ENCODE results near the gene BHMT2. TPM values are rescaled to one million over a fixed set of nuclear protein-coding genes. Genes with fewer than 3 reads are reported as not detected.

BHMT2 gene
- total and polyA plus RNA-seq, 10 of the 15 experiments (the other 5 are each of a cell fraction or from before 2014, with no cell fraction given) = not detected

DNA sequence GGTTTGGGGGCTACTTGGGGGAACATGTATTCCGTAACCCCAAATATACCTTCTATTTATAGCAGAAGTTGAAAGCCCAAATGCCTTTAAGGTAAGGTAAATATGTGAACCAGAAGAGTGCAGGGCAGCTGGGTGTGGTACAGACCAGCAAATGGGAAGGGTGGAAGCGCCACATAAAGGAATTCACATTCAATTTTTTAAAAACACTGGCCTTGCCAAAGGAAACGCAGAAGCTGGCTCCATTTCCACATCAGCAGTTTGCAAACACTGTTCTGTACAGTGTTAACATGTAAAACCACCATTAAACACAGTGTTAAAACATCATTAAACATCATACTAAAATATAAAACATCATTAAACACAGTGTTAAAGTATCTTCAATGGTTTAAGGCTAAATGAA is 38.5 kb downstream of the BHMT2 start:
- RAD21 ChIA-PET (ENCODE audit: unreplicated experiment) = interaction anchor here (0.6 to 2.7 kb wide), 2 partner anchors 25 to 83 kb away, joined by 3 to 11 read pairs; no protein-coding TSS in a partner anchor
- POLR2A ChIA-PET = no interaction called here
- FAIRE-seq = no peak
- CTCF ChIA-PET = interaction anchor here (1.5 to 5.7 kb wide), 2 partner anchors 86 to 126 kb away, joined by 3 to 84 read pairs; no protein-coding TSS in a partner anchor
- H3K79me2 ChIP-seq (ENCODE audit: control insufficient read depth, insufficient read depth, low read length) = no peaks in the 10 kb centered on the region
- no peak for DNase-seq (ENCODE audit: low read depth, low spot score)
- H3K4me3 ChIP-seq = no peak overlapping the region
- H3K27ac ChIP-seq (ENCODE audit: control insufficient read depth, insufficient read depth) = no peak overlapping the region
- H3K4me2 ChIP-seq (ENCODE audit: control insufficient read depth, insufficient read depth) = no peak overlapping the region
- H2AFZ ChIP-seq (ENCODE audit: control insufficient read depth, low read depth, low read length) = no peak overlapping the region
- in situ Hi-C loops (cut with MboI) (no loop called here), intact Hi-C loops (cut with micrococcal nuclease; ENCODE audit: unreplicated experiment) (no loop called here)
- H4K20me1 ChIP-seq (ENCODE audit: control insufficient read depth, insufficient read depth) = no peaks in the 10 kb centered on the region
- ATAC-seq = no peak
- 42% methylated on average over 3 of the region's 3 CpGs for WGBS (ENCODE audit: insufficient coverage, insufficient replicate concordance, low lambda C conversion rate, missing lambda C conversion rate)
- H3K9me3 ChIP-seq (replicated peaks; ENCODE audit: control insufficient read depth, insufficient read depth, low read length) = no peaks in the 10 kb centered on the region
- SMC1A ChIA-PET (ENCODE audit: uncharacterized antibody, unreplicated experiment) = interaction anchor here (4.2 to 5.7 kb wide), 2 partner anchors 24 to 87 kb away, joined by 17 to 30 read pairs; no protein-coding TSS in a partner anchor
- H3K4me1 ChIP-seq (ENCODE audit: control insufficient read depth, insufficient read depth, low read length) = no peaks in the 10 kb centered on the region
- BruUV-seq (replicated peaks) = no TSS peak
- H3K9ac ChIP-seq (ENCODE audit: control insufficient read depth, insufficient read depth, low read length) = no peak overlapping the region
- H3K36me3 ChIP-seq (ENCODE audit: control insufficient read depth in 2 of 2, insufficient read depth in 2 of 2, low read length in 1 of 2) = no peaks in the 10 kb centered on the region
- TF ChIP-seq E4F1 (IDR thresholded peaks at IDR 0.05; ENCODE audit: borderline replicate concordance, partially characterized antibody) (no peak), PML (IDR thresholded peaks at IDR 0.05; ENCODE audit: low read length) (no peak), PKNOX1 (IDR thresholded peaks at IDR 0.05) (no peak), MTA3 (IDR thresholded peaks at IDR 0.05; ENCODE audit: borderline replicate concordance, low read length) (no peak), ZNF384 (IDR thresholded peaks at IDR 0.05; ENCODE audit: borderline replicate concordance, low read depth, low read length) (no peak), IRF4 (IDR thresholded peaks at IDR 0.05; ENCODE audit: low read depth, low read length) (no peak), MEF2A (IDR thresholded peaks at IDR 0.05; ENCODE audit: insufficient read depth, low read depth, low read length) (no peak), E2F4 (IDR thresholded peaks at IDR 0.05; ENCODE audit: low read depth, low read length) (no peak), TCF12 (IDR thresholded peaks at IDR 0.05; ENCODE audit: low read depth, low read length) (no peak)
- TF ChIP-seq, protein P1, sequence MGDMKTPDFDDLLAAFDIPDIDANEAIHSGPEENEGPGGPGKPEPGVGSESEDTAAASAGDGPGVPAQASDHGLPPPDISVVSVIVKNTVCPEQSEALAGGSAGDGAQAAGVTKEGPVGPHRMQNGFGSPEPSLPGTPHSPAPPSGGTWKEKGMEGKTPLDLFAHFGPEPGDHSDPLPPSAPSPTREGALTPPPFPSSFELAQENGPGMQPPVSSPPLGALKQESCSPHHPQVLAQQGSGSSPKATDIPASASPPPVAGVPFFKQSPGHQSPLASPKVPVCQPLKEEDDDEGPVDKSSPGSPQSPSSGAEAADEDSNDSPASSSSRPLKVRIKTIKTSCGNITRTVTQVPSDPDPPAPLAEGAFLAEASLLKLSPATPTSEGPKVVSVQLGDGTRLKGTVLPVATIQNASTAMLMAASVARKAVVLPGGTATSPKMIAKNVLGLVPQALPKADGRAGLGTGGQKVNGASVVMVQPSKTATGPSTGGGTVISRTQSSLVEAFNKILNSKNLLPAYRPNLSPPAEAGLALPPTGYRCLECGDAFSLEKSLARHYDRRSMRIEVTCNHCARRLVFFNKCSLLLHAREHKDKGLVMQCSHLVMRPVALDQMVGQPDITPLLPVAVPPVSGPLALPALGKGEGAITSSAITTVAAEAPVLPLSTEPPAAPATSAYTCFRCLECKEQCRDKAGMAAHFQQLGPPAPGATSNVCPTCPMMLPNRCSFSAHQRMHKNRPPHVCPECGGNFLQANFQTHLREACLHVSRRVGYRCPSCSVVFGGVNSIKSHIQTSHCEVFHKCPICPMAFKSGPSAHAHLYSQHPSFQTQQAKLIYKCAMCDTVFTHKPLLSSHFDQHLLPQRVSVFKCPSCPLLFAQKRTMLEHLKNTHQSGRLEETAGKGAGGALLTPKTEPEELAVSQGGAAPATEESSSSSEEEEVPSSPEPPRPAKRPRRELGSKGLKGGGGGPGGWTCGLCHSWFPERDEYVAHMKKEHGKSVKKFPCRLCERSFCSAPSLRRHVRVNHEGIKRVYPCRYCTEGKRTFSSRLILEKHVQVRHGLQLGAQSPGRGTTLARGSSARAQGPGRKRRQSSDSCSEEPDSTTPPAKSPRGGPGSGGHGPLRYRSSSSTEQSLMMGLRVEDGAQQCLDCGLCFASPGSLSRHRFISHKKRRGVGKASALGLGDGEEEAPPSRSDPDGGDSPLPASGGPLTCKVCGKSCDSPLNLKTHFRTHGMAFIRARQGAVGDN (IDR thresholded peaks at IDR 0.05) = no peak
- peaks cover 4 to 8% of the 10 kb centered on the region in 2 experiments; a peak in 3 of 4 replicates for H3K27me3 ChIP-seq (replicated peaks in 1 of 2; ENCODE audit: control insufficient read depth in 2 of 2, insufficient read depth in 2 of 2, low read length in 1 of 2)

Measured in GM12878 (cell line).